PFSK-1 (cell line): ENCODE measurements around the gene UTP3.

Experiments used
- FOXP2 ChIP-seq: optimal IDR thresholded peaks from 2 replicates; pipeline ENCODE3; 2011; ENCODE audit warnings: borderline replicate concordance, control low read depth, inconsistent platforms; ENCODE audit not compliant: insufficient read depth; ENCODE audit errors: extremely low read length, extremely low read depth
- POLR2AphosphoS5 ChIP-seq: IDR thresholded peaks from 2 replicates; pipeline ENCODE4 v1.6.1; 2012; ENCODE audit warnings: low read depth, mild to moderate bottlenecking, control low read depth, low read length, moderate library complexity
- REST ChIP-seq, 2 experiments: IDR thresholded peaks; 2 replicates each; pipeline versions ENCODE4 v1.6.1 to v1.8.0; 2011 to 2012; ENCODE audit warnings: low read depth in 2 of 2, low read length in 2 of 2, control low read depth in 1 of 2, inconsistent platforms in 1 of 2, mild to moderate bottlenecking in 1 of 2, moderate library complexity in 1 of 2; ENCODE audit not compliant: insufficient read depth in 1 of 2
- SIN3A ChIP-seq: IDR thresholded peaks from 2 replicates; pipeline ENCODE4 v1.6.1; 2012; ENCODE audit warnings: mild to moderate bottlenecking, low read length, moderate library complexity, borderline replicate concordance; ENCODE audit not compliant: insufficient read depth
- TAF1 ChIP-seq: IDR thresholded peaks from 2 replicates; pipeline ENCODE4 v1.6.1; 2012; ENCODE audit warnings: low read length, control low read depth, borderline replicate concordance; ENCODE audit not compliant: insufficient read depth

UTP3 gene

DNA sequence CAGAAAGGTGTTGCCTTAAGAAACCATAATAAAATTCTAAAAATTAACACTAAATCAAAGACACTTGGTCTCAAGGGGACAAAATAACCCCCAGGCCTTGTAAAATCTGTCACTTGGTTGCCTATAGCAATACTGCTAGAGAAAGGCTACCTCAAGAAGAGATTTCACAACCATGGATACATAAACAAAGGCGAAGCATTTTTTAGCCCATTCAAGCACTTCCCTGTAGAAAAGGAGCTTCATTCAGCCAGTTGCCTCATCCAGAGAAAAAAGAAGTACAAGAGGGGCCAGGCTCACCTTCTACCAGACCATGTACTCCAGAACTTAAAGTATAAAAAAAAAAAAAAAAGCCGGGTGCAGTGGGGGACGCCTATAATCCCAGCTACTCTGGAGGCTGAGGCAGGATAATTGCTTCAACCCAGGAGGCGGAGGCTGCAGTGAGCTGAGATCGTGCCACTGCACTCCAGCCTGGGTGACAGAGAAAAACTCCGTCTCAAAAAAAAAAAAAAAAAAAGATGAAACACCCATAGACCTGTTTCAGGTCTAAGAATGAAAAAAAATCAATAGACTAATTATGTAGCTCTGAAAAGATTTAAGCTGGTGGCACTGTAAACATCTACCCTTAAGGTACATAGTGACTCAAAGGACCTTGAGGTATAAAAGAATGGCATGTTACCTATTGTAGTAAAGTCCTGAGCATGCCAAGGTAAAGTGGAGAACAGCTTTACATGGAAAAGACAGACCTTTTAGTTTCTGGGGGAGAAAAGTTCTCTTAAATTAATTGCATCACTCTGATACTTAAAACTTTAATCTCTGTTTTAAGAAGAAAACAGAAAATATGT lies 51.4 kb downstream of the UTP3 start:
- TF ChIP-seq TAF1 (no peak), REST (IDR thresholded peaks at IDR 0.05; ENCODE audit: insufficient read depth in 1 of 2, low read depth in 2 of 2, low read length in 2 of 2) (no peak), POLR2AphosphoS5 (no peak), SIN3A (no peak), FOXP2 (no peak)
